ENCODE measurements around the gene LMAN2.
A peak's percentile ranks its signal among the peaks of the same experiment; 100 is the strongest.

LMAN2 gene

DNA sequence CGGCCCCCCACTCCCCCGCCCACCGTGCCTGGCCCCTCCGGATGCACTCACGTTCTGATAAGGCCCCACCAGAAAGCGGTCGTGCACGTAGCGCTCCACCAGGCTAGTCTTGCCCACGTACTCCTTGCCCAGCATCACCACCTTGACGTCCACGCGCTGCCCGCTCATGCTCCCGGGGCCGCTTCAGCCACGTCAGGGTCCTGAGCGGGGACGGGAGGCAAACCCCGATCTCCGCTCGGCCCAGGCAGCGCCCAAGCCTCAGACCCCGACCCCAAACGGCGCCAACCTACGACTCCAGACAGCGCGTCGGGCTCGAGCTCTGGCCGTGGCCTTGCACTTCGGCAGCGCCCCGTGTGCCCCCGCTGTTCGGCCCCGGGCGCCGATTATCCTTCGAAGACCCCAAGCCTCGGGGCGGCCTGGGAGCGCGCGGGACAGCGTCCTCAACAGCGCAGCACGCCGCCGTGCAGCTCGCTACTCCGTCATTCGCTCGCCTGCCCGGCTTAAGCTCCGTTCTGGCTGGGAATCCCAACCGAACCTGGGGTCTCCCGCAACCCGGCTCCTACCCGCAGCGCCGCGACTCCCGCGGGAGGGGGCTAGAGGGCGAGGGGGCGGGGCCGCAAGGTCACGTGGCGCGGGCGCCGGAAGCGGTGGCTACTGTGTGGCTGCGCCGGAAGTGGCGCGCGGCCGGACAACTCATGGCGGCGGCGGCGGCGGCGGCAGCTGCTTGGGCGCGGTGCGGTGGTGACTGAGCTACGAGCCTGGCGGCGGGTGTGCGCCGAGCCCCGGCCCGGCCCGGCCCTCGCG, 48.1 kb downstream of the LMAN2 start, which contains the start of the genes PRELID1 and RAB24:
Gene PRELID1 (plus strand): TSS at position 679 of the 804 bp plus-strand sequence. CDS start 187 bp downstream, outside the sequence.
Gene RAB24 (minus strand): TSS at position 599 of the 804 bp plus-strand sequence. CDS start 431 bp downstream, at position 168.
- Mint-ChIP-seq H3K27me3 (no peaks in the 10 kb centered on the region), H3K4me3 (peak within 1 kb of the TSS; percentile 95), H3K4me1 (ENCODE audit: low read depth) (peaks cover 87% of the 10 kb centered on the region), H3K9me3 (no peaks in the 10 kb centered on the region), H3K36me3 (ENCODE audit: low read depth) (peaks cover 59% of the 10 kb centered on the region), H3K27ac (peak within 1 kb of the TSS; percentile 86)
- intact Hi-C loops (cut with micrococcal nuclease), result loop anchor here (5.0 kb wide), 1 partner anchor 171 kb away; the partner anchor contains the start of gene NSD1

DNA sequence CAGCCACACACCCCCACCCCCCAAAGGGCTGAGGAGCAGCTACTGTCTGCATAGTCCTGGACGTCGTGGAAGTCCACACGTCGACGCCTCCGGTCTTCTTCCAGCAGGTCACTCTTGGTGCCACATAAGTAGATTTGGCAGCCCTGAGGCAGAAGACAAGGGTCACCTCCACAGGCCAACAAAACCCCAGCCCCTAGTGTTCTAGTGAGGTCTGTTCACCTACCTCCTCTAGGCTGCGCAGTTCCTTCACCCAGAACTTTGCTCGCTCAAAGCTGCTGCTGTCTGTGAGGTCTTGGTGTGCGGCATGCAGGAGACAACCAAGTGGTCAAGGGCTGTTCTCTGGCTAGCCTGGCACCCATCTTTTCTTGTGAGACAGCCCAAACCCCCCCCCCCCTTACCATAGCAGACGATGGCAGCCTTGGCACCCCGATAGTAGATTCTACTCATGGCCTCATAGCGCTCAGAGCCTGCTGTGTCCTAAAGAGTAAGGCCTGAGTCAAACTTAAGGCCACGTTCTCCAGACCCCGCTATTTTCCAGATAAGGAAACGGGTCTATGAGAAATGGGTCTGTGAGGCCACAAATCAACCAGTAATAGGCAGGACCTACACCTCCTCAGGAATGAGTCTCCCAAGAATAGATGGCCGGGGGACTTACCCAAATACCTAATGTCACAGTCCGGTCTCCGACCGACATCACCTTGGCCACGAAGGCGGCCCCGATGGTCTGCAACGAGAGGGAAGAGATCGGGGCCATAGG, 48.9 kb downstream of the LMAN2 start:
- Mint-ChIP-seq H3K4me3 (peak overlapping the region; percentile 95), H3K27ac (peak overlapping the region; percentile 86), H3K36me3 (ENCODE audit: low read depth) (peaks cover 67% of the 10 kb centered on the region), H3K4me1 (ENCODE audit: low read depth) (peaks cover 87% of the 10 kb centered on the region), H3K27me3 (no peaks in the 10 kb centered on the region), H3K9me3 (no peaks in the 10 kb centered on the region)
- intact Hi-C loops (cut with micrococcal nuclease), result loop anchor here (5.0 kb wide), 1 partner anchor 170 kb away; the partner anchor contains the start of gene NSD1

DNA sequence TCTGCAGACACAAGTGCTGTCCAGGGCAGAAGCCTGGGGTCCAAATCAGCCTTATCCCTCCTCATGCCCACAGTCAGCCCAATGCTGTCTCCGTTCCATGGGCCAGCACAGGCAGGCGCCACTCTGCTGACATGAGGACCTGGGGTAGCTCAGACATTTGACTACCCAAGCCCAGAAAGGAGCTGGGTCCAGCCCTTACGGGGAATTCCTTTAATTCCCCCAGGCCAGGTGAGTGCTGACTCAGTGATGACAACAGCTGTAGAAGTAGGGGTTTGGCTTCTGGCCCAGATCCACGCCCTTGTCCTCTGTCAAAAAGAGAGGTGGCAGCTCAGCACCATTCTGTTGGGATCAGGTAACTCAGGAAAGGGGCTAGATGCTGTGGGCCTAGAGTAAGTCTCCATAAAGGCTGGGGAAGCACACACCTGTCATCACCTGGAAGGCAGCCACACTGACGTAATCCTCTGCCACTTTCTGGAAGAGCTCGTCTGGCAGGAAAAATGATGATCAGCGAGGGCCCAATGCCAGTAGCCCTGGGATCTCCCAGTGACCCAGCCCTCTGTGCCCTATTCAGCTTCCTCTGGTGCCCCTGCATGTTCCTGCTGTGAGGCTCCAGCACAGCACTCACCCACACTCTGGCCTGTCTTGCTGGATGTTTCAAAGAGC, 49.8 kb downstream of the LMAN2 start:
- peaks cover 68% of the 10 kb centered on the region for H3K36me3 Mint-ChIP-seq (ENCODE audit: low read depth)
- no peaks in the 10 kb centered on the region for H3K9me3 Mint-ChIP-seq
- H3K27ac Mint-ChIP-seq, result peak overlapping the region; percentile 86
- H3K4me1 Mint-ChIP-seq (ENCODE audit: low read depth), result peaks cover 84% of the 10 kb centered on the region
- intact Hi-C loops (cut with micrococcal nuclease), result loop anchor here (5.0 kb wide), 1 partner anchor 169 kb away; the partner anchor contains the start of gene NSD1
- H3K4me3 Mint-ChIP-seq, result peak overlapping the region; percentile 95
- H3K27me3 Mint-ChIP-seq, result no peaks in the 10 kb centered on the region

DNA sequence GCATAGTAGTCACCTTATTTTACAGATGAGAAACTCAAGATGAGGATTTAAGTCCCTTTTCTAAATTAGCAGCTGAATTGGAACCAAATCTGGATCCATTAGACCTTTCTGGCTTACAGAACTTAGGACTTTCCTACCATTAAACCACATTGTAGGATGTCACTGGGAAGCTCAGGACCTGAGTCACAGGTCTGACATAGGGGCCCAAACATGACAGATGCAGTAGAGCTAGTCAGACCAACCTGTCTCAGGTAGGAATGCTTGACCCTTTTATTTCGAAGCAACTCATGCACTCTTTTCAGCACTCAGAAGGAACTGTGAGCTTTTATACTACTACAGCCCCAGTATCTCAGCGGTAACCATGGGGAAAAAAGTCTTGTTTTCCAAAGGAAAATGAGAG, 50.5 kb downstream of the LMAN2 start:
- H3K36me3 Mint-ChIP-seq (ENCODE audit: low read depth), result peaks cover 68% of the 10 kb centered on the region
- H3K27me3 Mint-ChIP-seq, result no peaks in the 10 kb centered on the region
- intact Hi-C loops (cut with micrococcal nuclease), result loop anchor here (5.0 kb wide), 1 partner anchor 169 kb away; the partner anchor contains the start of gene NSD1
- H3K4me1 Mint-ChIP-seq (ENCODE audit: low read depth), result peaks cover 84% of the 10 kb centered on the region
- H3K4me3 Mint-ChIP-seq, result peak overlapping the region; percentile 4
- no peaks in the 10 kb centered on the region for H3K9me3 Mint-ChIP-seq
- H3K27ac Mint-ChIP-seq, result peak overlapping the region; percentile 86

DNA sequence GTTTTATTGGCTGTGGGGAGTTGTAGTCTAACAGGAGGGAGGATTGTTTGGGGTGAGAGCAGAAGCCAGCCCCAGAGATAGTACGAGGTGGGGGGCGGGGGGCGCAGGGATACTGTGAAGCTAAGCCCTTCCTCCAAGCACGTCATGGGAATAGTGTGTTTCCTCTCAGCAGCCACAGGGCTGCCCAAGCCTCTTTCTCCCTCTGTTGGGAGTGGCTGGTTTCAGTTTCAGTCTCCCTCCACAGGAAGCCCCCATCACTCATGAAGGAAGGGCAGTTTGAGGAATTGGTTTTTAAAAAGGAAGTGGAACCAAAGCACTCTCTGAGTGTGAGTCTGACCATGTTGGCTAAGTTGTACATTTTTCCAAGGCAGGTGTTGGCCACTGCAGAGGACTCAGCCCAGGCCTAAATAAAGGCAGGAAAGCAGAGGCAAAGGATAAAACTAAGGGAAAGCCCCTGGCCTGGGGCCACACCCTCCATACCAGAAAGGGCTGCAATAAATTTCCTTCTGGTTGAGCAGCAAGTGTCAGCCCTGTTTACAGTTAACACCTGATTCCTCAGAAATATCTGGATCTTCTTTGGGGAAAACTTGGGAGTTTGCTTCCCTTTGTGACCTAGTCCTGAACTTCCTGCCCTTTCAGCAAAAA, 51.1 kb downstream of the LMAN2 start:
- H3K27ac Mint-ChIP-seq, result peak overlapping the region; percentile 86
- H3K9me3 Mint-ChIP-seq, result no peaks in the 10 kb centered on the region
- H3K4me3 Mint-ChIP-seq, result peak overlapping the region; percentile 30
- no peaks in the 10 kb centered on the region for H3K27me3 Mint-ChIP-seq
- peaks cover 68% of the 10 kb centered on the region for H3K36me3 Mint-ChIP-seq (ENCODE audit: low read depth)
- intact Hi-C loops (cut with micrococcal nuclease), result loop anchor here (5.0 kb wide), 1 partner anchor 168 kb away; the partner anchor contains the start of gene NSD1
- H3K4me1 Mint-ChIP-seq (ENCODE audit: low read depth), result peaks cover 84% of the 10 kb centered on the region

DNA sequence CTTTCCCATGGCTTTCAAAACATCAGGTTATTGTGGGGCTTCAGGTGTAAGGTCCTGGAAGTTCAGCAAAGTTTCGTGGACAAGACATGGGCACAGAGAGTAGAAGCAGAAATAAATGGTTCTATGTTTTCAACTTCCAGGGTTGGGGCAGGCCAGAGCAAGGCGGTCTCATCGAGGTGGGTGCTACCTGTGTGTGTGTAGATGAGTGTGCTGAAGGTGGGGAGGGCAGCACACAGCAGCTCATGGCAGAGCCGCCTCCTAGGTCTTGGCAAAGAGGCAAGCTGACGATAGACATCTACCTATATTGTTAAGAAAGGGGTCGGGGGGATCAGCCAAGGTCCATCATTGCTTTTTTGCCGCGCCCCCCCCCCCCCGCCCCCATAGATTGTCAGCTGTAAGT, 51.8 kb downstream of the LMAN2 start:
- Mint-ChIP-seq H3K4me3 (peak overlapping the region; percentile 49), H3K36me3 (ENCODE audit: low read depth) (peaks cover 68% of the 10 kb centered on the region), H3K4me1 (ENCODE audit: low read depth) (peaks cover 84% of the 10 kb centered on the region), H3K9me3 (no peaks in the 10 kb centered on the region), H3K27ac (peak overlapping the region; percentile 86), H3K27me3 (no peaks in the 10 kb centered on the region)
- intact Hi-C loops (cut with micrococcal nuclease), result loop anchor here (5.0 kb wide), 1 partner anchor 167 kb away; the partner anchor contains the start of gene NSD1

DNA sequence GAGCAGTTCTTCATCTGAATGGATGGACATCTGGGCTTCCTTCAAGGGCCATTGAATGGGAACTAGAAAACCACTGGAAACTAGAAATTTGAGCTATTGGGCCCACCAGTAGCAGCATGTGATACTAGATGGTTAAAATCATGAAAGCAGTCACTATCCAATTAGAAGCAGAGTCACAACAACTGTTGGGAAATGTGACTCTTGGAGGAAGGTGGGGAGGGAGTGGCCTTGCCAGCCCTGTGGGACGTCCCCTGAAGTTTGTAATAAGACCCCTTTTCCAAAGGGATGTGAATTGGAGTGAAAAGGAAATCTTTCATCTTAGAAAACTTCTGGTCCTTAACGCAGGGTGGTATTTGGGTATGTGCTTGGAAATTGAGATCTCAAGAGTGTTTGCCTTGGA, 53.5 kb downstream of the LMAN2 start:
- Mint-ChIP-seq H3K36me3 (ENCODE audit: low read depth) (peaks cover 68% of the 10 kb centered on the region), H3K4me1 (ENCODE audit: low read depth) (peaks cover 76% of the 10 kb centered on the region), H3K4me3 (no peak overlapping the region), H3K27me3 (no peaks in the 10 kb centered on the region), H3K27ac (no peak overlapping the region), H3K9me3 (no peaks in the 10 kb centered on the region)
- intact Hi-C loops (cut with micrococcal nuclease), result no loop called here

DNA sequence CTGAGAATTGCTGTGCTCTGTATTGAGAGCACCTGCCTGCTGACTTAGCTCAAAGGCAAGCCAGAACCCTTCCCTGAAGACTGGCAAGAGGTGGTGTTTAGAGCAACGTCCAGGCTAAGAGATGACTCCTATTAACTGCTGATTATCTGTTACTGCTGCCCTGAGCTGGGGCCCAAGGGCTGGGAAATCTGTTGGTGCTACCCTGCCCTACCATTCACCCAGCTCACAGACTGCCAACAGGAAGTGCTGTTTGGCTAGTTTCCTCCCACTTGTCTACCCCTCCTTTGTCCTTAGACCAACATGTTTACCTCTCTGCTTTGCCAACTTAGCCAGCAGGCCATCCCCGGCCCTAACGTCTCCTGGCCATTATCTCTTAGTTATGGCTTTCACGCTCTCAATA, 54.9 kb downstream of the LMAN2 start:
- Mint-ChIP-seq H3K27ac (peak overlapping the region; percentile 67), H3K4me3 (no peak overlapping the region), H3K4me1 (ENCODE audit: low read depth) (peaks cover 66% of the 10 kb centered on the region), H3K27me3 (no peaks in the 10 kb centered on the region), H3K36me3 (ENCODE audit: low read depth) (peaks cover 76% of the 10 kb centered on the region), H3K9me3 (no peaks in the 10 kb centered on the region)
- intact Hi-C loops (cut with micrococcal nuclease), result no loop called here

DNA sequence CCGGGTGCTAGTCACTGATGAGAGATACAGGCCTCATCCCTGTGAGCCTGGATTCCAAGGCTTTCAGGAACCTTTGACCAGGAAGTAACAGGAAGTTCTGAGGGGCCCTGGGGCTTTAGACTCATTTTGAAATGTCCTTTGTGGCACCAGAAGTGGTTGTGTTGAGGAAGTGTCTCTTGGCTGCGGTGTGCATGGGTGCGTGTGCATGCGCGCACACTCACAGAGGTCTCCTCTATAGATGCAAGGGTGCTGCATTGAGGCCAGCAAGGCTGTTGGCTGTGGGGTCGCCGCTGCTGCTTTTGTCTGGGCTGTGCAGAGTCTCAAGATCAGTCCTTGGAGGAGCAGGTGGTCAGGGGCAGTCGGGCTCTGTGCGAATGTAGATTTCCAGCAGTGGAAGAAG, 55.5 kb downstream of the LMAN2 start:
- peaks cover 76% of the 10 kb centered on the region for H3K36me3 Mint-ChIP-seq (ENCODE audit: low read depth)
- H3K4me3 Mint-ChIP-seq, result no peak overlapping the region

DNA sequence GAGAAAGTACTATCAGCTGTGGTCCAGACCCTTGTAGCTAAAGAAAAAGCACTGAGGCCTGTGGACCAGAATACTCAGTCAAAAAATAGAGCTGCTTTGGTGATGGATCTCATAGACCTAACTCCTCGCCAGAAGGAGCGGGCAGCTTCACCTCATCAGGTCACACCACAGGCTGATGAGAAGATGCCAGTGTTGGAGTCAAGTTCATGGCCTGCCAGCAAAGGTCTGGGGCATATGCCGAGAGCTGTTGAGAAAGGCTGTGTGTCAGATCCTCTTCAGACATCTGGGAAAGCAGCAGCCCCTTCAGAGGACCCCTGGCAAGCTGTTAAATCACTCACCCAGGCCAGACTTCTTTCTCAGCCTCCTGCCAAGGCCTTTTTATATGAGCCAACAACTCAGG, 56.8 kb downstream of the LMAN2 start:
- H3K27me3 Mint-ChIP-seq, result no peaks in the 10 kb centered on the region
- peaks cover 88% of the 10 kb centered on the region for H3K36me3 Mint-ChIP-seq (ENCODE audit: low read depth)
- no peaks in the 10 kb centered on the region for H3K9me3 Mint-ChIP-seq
- peaks cover 47% of the 10 kb centered on the region for H3K4me1 Mint-ChIP-seq (ENCODE audit: low read depth)
- H3K27ac Mint-ChIP-seq, result peak overlapping the region; percentile 67
- no peak overlapping the region for H3K4me3 Mint-ChIP-seq
- intact Hi-C loops (cut with micrococcal nuclease), result no loop called here

More for the DNA sequence above, 55.5 kb downstream of the LMAN2 start:
- H3K27me3 Mint-ChIP-seq, result no peaks in the 10 kb centered on the region
- H3K9me3 Mint-ChIP-seq, result no peaks in the 10 kb centered on the region
- H3K27ac Mint-ChIP-seq, result peak overlapping the region; percentile 67
- intact Hi-C loops (cut with micrococcal nuclease), result no loop called here
- H3K4me1 Mint-ChIP-seq (ENCODE audit: low read depth), result peaks cover 60% of the 10 kb centered on the region

DNA sequence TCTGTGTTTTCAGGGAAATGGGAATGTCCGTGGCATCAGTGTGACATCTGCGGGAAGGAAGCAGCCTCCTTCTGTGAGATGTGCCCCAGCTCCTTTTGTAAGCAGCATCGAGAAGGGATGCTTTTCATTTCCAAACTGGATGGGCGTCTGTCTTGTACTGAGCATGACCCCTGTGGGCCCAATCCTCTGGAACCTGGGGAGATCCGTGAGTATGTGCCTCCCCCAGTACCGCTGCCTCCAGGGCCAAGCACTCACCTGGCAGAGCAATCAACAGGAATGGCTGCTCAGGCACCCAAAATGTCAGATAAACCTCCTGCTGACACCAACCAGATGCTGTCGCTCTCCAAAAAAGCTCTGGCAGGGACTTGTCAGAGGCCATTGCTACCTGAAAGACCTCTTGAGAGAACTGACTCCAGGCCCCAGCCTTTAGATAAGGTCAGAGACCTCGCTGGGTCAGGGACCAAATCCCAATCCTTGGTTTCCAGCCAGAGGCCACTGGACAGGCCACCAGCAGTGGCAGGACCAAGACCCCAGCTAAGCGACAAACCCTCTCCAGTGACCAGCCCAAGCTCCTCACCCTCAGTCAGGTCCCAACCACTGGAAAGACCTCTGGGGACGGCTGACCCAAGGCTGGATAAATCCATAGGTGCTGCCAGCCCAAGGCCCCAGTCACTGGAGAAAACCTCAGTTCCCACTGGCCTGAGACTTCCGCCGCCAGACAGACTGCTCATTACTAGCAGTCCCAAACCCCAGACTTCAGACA, 57.5 kb downstream of the LMAN2 start:
- H3K36me3 Mint-ChIP-seq (ENCODE audit: low read depth), result peaks cover 95% of the 10 kb centered on the region

DNA sequence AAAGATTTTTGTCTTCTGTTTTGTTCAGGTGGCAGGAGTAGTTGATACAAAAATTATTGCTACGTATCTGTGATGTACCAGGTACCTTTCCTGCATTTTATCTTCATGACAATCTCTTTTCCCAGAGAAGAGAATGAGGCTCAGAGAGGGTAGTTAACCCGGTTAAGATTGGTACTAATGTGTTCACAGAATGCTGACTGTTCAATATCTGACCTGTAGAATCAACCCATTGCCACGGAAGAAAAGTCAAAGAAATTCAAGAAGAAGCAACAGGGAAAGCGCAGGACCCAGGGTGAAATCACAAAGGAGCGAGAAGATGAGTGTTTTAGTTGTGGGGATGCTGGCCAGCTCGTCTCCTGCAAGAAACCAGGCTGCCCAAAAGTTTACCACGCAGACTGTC, 59.7 kb downstream of the LMAN2 start:
- Mint-ChIP-seq H3K27me3 (no peaks in the 10 kb centered on the region), H3K36me3 (ENCODE audit: low read depth) (peaks cover 92% of the 10 kb centered on the region), H3K4me1 (ENCODE audit: low read depth) (peaks cover 21% of the 10 kb centered on the region), H3K9me3 (no peaks in the 10 kb centered on the region), H3K4me3 (no peak overlapping the region), H3K27ac (no peak overlapping the region)
- intact Hi-C loops (cut with micrococcal nuclease), result no loop called here

More for the DNA sequence above, 57.5 kb downstream of the LMAN2 start:
- peaks cover 41% of the 10 kb centered on the region for H3K4me1 Mint-ChIP-seq (ENCODE audit: low read depth)
- no peak overlapping the region for H3K27ac Mint-ChIP-seq
- H3K9me3 Mint-ChIP-seq, result no peaks in the 10 kb centered on the region
- H3K4me3 Mint-ChIP-seq, result no peak overlapping the region
- intact Hi-C loops (cut with micrococcal nuclease), result no loop called here
- no peaks in the 10 kb centered on the region for H3K27me3 Mint-ChIP-seq
